ENCODE data around the gene KRT78.
"Not testable (repeated sequence)": the region's sequence is repeated elsewhere in the genome, so short reads cannot be mapped to it uniquely, and the experiment has no call there.

Gene KRT78

GRCh38 chr12:52806821-52807543, 41.8 kb downstream of the KRT78 start:
- DNase-seq = no peak
- in situ Hi-C loops (cut with HindIII; ENCODE audit: low pct_ligation_motif_present, low pct_unique_long_range_greater_than_20kb, low sequenced_read_pairs) = no loop called here

GRCh38 chr12:52806169-52806811, 42.5 kb downstream of the KRT78 start:
- in situ Hi-C loops (cut with HindIII; ENCODE audit: low pct_ligation_motif_present, low pct_unique_long_range_greater_than_20kb, low sequenced_read_pairs) = no loop called here

GRCh38 chr12:52805739-52806138, 43.1 kb downstream of the KRT78 start:
- in situ Hi-C loops (cut with HindIII; ENCODE audit: low pct_ligation_motif_present, low pct_unique_long_range_greater_than_20kb, low sequenced_read_pairs) = no loop called here
- no peak for DNase-seq

More at GRCh38 chr12:52806169-52806811, 42.5 kb downstream of the KRT78 start:
- DNase-seq = no peak

GRCh38 chr12:52805000-52805399, 43.8 kb downstream of the KRT78 start:
- in situ Hi-C loops (cut with HindIII; ENCODE audit: low pct_ligation_motif_present, low pct_unique_long_range_greater_than_20kb, low sequenced_read_pairs) = no loop called here
- DNase-seq = no peak

- in situ Hi-C loops (cut with HindIII; ENCODE audit: low pct_ligation_motif_present, low pct_unique_long_range_greater_than_20kb, low sequenced_read_pairs) = no loop called here
- DNase-seq = no peak
Observed at GRCh38 chr12:52802442-52802841, 46.4 kb downstream of the KRT78 start.

GRCh38 chr12:52801773-52802172, 47.0 kb downstream of the KRT78 start:
- in situ Hi-C loops (cut with HindIII; ENCODE audit: low pct_ligation_motif_present, low pct_unique_long_range_greater_than_20kb, low sequenced_read_pairs) = no loop called here
- no peak for DNase-seq

GRCh38 chr12:52800259-52800917, 48.4 kb downstream of the KRT78 start:
- in situ Hi-C loops (cut with HindIII; ENCODE audit: low pct_ligation_motif_present, low pct_unique_long_range_greater_than_20kb, low sequenced_read_pairs) = no loop called here
- DNase-seq = no peak

- in situ Hi-C loops (cut with HindIII; ENCODE audit: low pct_ligation_motif_present, low pct_unique_long_range_greater_than_20kb, low sequenced_read_pairs) = no loop called here
- DNase-seq = no peak
Observed at GRCh38 chr12:52799505-52800211, 49.1 kb downstream of the KRT78 start.

GRCh38 chr12:52798671-52799504, 49.9 kb downstream of the KRT78 start:
- in situ Hi-C loops (cut with HindIII; ENCODE audit: low pct_ligation_motif_present, low pct_unique_long_range_greater_than_20kb, low sequenced_read_pairs) = no loop called here

GRCh38 chr12:52798003-52798670, 50.7 kb downstream of the KRT78 start:
- DNase-seq = peak; percentile 79
- in situ Hi-C loops (cut with HindIII; ENCODE audit: low pct_ligation_motif_present, low pct_unique_long_range_greater_than_20kb, low sequenced_read_pairs) = no loop called here

More at GRCh38 chr12:52798671-52799504, 49.9 kb downstream of the KRT78 start:
- DNase-seq = peak; percentile 85

GRCh38 chr12:52797529-52797894, 51.3 kb downstream of the KRT78 start:
- DNase-seq = no peak
- in situ Hi-C loops (cut with HindIII; ENCODE audit: low pct_ligation_motif_present, low pct_unique_long_range_greater_than_20kb, low sequenced_read_pairs) = no loop called here

GRCh38 chr12:52796839-52797528, 51.8 kb downstream of the KRT78 start:
- no peak for DNase-seq
- in situ Hi-C loops (cut with HindIII; ENCODE audit: low pct_ligation_motif_present, low pct_unique_long_range_greater_than_20kb, low sequenced_read_pairs) = no loop called here

- in situ Hi-C loops (cut with HindIII; ENCODE audit: low pct_ligation_motif_present, low pct_unique_long_range_greater_than_20kb, low sequenced_read_pairs) = no loop called here
Observed at GRCh38 chr12:52796429-52796794, 52.4 kb downstream of the KRT78 start.

GRCh38 chr12:52795694-52796428, 52.9 kb downstream of the KRT78 start, which contains the start of gene KRT3:
Gene KRT3, minus strand, starts transcription at chr12:52796117. Its CDS starts 75 bp downstream, at chr12:52796042.
- in situ Hi-C loops (cut with HindIII; ENCODE audit: low pct_ligation_motif_present, low pct_unique_long_range_greater_than_20kb, low sequenced_read_pairs) = no loop called here
- DNase-seq = no peak

More at GRCh38 chr12:52796429-52796794, 52.4 kb downstream of the KRT78 start:
- DNase-seq = no peak

- DNase-seq; in situ Hi-C loops (cut with HindIII; ENCODE audit: low pct_ligation_motif_present, low pct_unique_long_range_greater_than_20kb, low sequenced_read_pairs): not testable (repeated sequence)
Observed at GRCh38 chr12:52795332-52795674, 53.5 kb downstream of the KRT78 start.

GRCh38 chr12:52794479-52795331, 54.1 kb downstream of the KRT78 start:
- DNase-seq = peak; percentile 12
- in situ Hi-C loops (cut with HindIII; ENCODE audit: low pct_ligation_motif_present, low pct_unique_long_range_greater_than_20kb, low sequenced_read_pairs) = no loop called here

Measured in ACHN (cell line).